GM20000 (cell line): Measurements from ENCODE around the gene TSC2.

ENCODE experiments used
- DNase-seq: peaks from one replicate; pipeline ENCODE4 v3.0.0; 2012; ENCODE audit warnings: low spot score
- CTCF ChIP-seq: IDR thresholded peaks from 2 replicates; pipeline ENCODE4 v1.5.1; 2012; ENCODE audit warnings: mild to moderate bottlenecking, control low read depth; ENCODE audit errors: extremely low read depth, missing control alignments

The TSC2 gene

GRCh38 chr16:2058872-2059271 is 11.1 kb downstream of the TSC2 start:
- no peak for TF ChIP-seq CTCF
- no peak for DNase-seq

- no peak for TF ChIP-seq CTCF
- DNase-seq, result no peak
These were observed 12.6 kb downstream of the TSC2 start for GRCh38 chr16:2060346-2060745.

GRCh38 chr16:2061023-2061422 is 13.2 kb downstream of the TSC2 start:
- no peak for DNase-seq
- TF ChIP-seq CTCF, result no peak

GRCh38 chr16:2061526-2061925 is 13.7 kb downstream of the TSC2 start:
- TF ChIP-seq CTCF, result no peak
- no peak for DNase-seq

GRCh38 chr16:2062801-2063200 is 15.0 kb downstream of the TSC2 start:
- TF ChIP-seq CTCF, result no peak
- DNase-seq, result no peak

- DNase-seq, result no peak
- TF ChIP-seq CTCF, result no peak
These were observed 16.1 kb downstream of the TSC2 start for GRCh38 chr16:2063861-2064260.

- no peak for DNase-seq
- no peak for TF ChIP-seq CTCF
These were observed 16.7 kb downstream of the TSC2 start for GRCh38 chr16:2064368-2064945.
